Transverse colon (tissue), 4 donors: ENCODE results near the gene STK33. TPM values are rescaled to one million over a fixed set of nuclear protein-coding genes. Genes with fewer than 3 reads are reported as not detected.

Experiments used
- DNase-seq: peaks from one replicate; pipeline ENCODE4 v3.0.0-alpha.2; 2019
- H3K27ac ChIP-seq, 4 donors: fragments of 200-600 bp; sonication (generic); 2 replicates each; pipeline ENCODE4 v1.5.1; 2016 to 2018; ENCODE audit warnings: inconsistent platforms in 4 of 4
- H3K27me3 ChIP-seq: fragments of 200-600 bp; sonication (generic); 2 replicates; pipeline ENCODE4 v1.5.1; 2017; ENCODE audit warnings: inconsistent platforms
- H3K36me3 ChIP-seq, 4 donors: fragments of 200-600 bp; sonication (generic); 2 replicates each; pipeline ENCODE4 v1.5.1; 2017 to 2019; ENCODE audit warnings: inconsistent platforms in 4 of 4
- H3K4me1 ChIP-seq, 4 donors: fragments of 200-600 bp; sonication (generic); 2 replicates each; pipeline ENCODE4 v1.5.1; 2017 to 2020; ENCODE audit warnings: inconsistent platforms in 4 of 4
- H3K4me3 ChIP-seq, 4 donors: fragments of 200-600 bp; sonication (generic); 1 replicate in 1 of 4; 2 replicates in 3 of 4; pipeline versions ENCODE4 v1.5.1 to v1.6.1; 2017 to 2019; ENCODE audit warnings: inconsistent platforms in 4 of 4
- H3K9me3 ChIP-seq, 2 donors: fragments of 200-600 bp; sonication (generic); 2 replicates each; pipeline ENCODE4 v1.5.1; 2017 to 2019; ENCODE audit warnings: inconsistent platforms in 2 of 2
- CTCF ChIP-seq, 5 experiments: fragments of 200-600 bp in 3 of 5; fragments of 450-650 bp in 2 of 5; sonication (generic) in 3 of 5; IDR thresholded peaks; 1 replicate in 2 of 5; 2 replicates in 3 of 5; pipeline ENCODE4 v1.5.1; 2016 to 2017; ENCODE audit warnings: antibody characterized with exemption in 5 of 5, inconsistent platforms in 3 of 5, mild to moderate bottlenecking in 2 of 5, moderate library complexity in 1 of 5
- EP300 ChIP-seq: sonication (generic); formaldehyde crosslinking; IDR thresholded peaks from one replicate; pipeline ENCODE4 v1.6.1; 2017; ENCODE audit warnings: antibody characterized with exemption, low read depth
- POLR2A ChIP-seq: fragments of 450-650 bp; IDR thresholded peaks from one replicate; pipeline ENCODE4 v1.6.1; 2016; ENCODE audit warnings: antibody characterized with exemption, mild to moderate bottlenecking, moderate library complexity
- POLR2AphosphoS5 ChIP-seq, 3 donors: sonication (generic); formaldehyde crosslinking; IDR thresholded peaks; one replicate each; pipeline ENCODE4 v1.6.1; 2016; ENCODE audit warnings: antibody characterized with exemption in 3 of 3
- WGBS, 2 donors: methylation state at CpG; one replicate each; pipeline ENCODE4 v1.1.5; 2018; ENCODE audit warnings: low coverage in 1 of 2; 5-methylcytosine and 5-hydroxymethylcytosine counted together
- in situ Hi-C, 4 donors: fragments of 200-750 bp; cut with MboI; loops; one replicate each; pipeline versions ENCODE4 v1.15.0 to v1.15.1; 2017; ENCODE audit warnings: low sequenced_read_pairs in 3 of 4, low pct_ligation_motif_present in 1 of 4, low pct_unique_long_range_greater_than_20kb in 1 of 4
- intact Hi-C: fragments of 100-400 bp; cut with DNase I; formaldehyde crosslinking; loops from one replicate; pipeline ENCODE4 v1.15.1; 2023; ENCODE audit warnings: low total_unique reads
- total RNA-seq, 4 donors: library from RNA; depleted of rRNA; stranded (reverse); fragments of >200 nt; gene quantifications; one replicate each; pipeline ENCODE4 v1.1.0, GENCODE V29; 2016

Gene STK33
- total RNA-seq, 4 donors from 2014 or later, result 2.0 to 14.2 (median 3.8) TPM

GRCh38 chr11:8351223-8351622 is 242.8 kb downstream of the STK33 start:
- DNase-seq, result no peak
- Histone ChIP-seq H3K4me3 (no peak overlapping the region), H3K36me3 (no peaks in the 10 kb centered on the region), H3K27ac (no peak overlapping the region), H3K27me3 (no peaks in the 10 kb centered on the region), H3K9me3 (no peaks in the 10 kb centered on the region), H3K4me1 (peaks cover 0 to 8% (median 5%) of the 10 kb centered on the region in 4 donors)
- in situ Hi-C loops, result loop anchor here in 1 of 4 donors (25.0 kb wide), 1 partner anchor 211 kb away; no protein-coding TSS in a partner anchor
- intact Hi-C loops, result no loop called here
- 86 to 100% methylated on average over 1 to 8 of the region's 8 CpGs for WGBS, 2 donors
- no peak for TF ChIP-seq CTCF (IDR thresholded peaks at IDR 0.05)
- TF ChIP-seq POLR2AphosphoS5 (IDR thresholded peaks at IDR 0.05), result no peak
- TF ChIP-seq EP300, result no peak
- TF ChIP-seq POLR2A, result no peak

DNA sequence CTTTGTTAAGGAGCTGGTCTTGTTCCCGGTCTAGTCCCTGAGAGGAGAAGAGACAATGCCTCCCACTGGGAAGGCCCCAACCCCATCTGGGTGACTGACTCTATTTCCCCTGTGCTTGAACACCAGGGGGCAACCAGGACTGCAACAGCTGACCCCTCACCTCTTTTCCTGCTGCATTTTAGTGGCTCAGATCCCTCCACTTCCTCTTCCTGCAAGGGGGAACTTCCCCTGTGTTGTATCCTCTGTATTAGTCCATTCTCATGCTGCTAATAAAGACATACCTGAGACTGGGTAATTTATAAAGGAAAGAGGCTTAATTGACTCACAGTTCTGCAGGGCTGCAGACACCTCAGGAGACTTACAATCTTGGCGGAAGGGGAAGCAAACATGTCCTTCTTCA is 246.1 kb downstream of the STK33 start:
- Histone ChIP-seq H3K4me1 (no peaks in the 10 kb centered on the region), H3K9me3 (no peaks in the 10 kb centered on the region), H3K4me3 (no peak overlapping the region), H3K27ac (no peak overlapping the region), H3K27me3 (no peaks in the 10 kb centered on the region), H3K36me3 (no peaks in the 10 kb centered on the region)
- intact Hi-C loops, result no loop called here
- TF ChIP-seq CTCF (IDR thresholded peaks at IDR 0.05), result no peak
- TF ChIP-seq POLR2AphosphoS5 (IDR thresholded peaks at IDR 0.05), result no peak
- no peak for TF ChIP-seq POLR2A
- no peak for TF ChIP-seq EP300
- 95% methylated on average over 2 of the region's 2 CpGs; no CpG with 5 or more reads in 1 of the 2 donors for WGBS, 2 donors
- no peak for DNase-seq
- in situ Hi-C loops, result loop anchor here in 1 of 4 donors (25.0 kb wide), 1 partner anchor 214 kb away; no protein-coding TSS in a partner anchor

GRCh38 chr11:8346157-8346755 is 247.8 kb downstream of the STK33 start:
- Histone ChIP-seq H3K4me3 (no peak overlapping the region), H3K4me1 (no peaks in the 10 kb centered on the region), H3K9me3 (no peaks in the 10 kb centered on the region), H3K27me3 (no peaks in the 10 kb centered on the region), H3K27ac (no peak overlapping the region), H3K36me3 (no peaks in the 10 kb centered on the region)
- 85 to 92% methylated on average over 6 to 16 of the region's 16 CpGs for WGBS, 2 donors
- intact Hi-C loops (no loop called here), in situ Hi-C loops (loop anchor here in 1 of 4 donors (25.0 kb wide), 1 partner anchor 216 kb away; no protein-coding TSS in a partner anchor)
- TF ChIP-seq EP300 (no peak), CTCF (IDR thresholded peaks at IDR 0.05) (no peak), POLR2A (no peak), POLR2AphosphoS5 (IDR thresholded peaks at IDR 0.05) (no peak)
- no peak for DNase-seq

GRCh38 chr11:8345179-8345578 is 248.8 kb downstream of the STK33 start:
- intact Hi-C loops, result no loop called here
- no peak for TF ChIP-seq CTCF (IDR thresholded peaks at IDR 0.05)
- TF ChIP-seq POLR2A, result no peak
- no peak for TF ChIP-seq POLR2AphosphoS5 (IDR thresholded peaks at IDR 0.05)
- no peak for TF ChIP-seq EP300
- no peaks in the 10 kb centered on the region for H3K4me1 ChIP-seq
- no peak overlapping the region for H3K27ac ChIP-seq
- H3K36me3 ChIP-seq, result no peaks in the 10 kb centered on the region
- H3K9me3 ChIP-seq, result no peaks in the 10 kb centered on the region
- H3K4me3 ChIP-seq, result no peak overlapping the region
- in situ Hi-C loops, result loop anchor here in 1 of 4 donors (25.0 kb wide), 1 partner anchor 217 kb away; no protein-coding TSS in a partner anchor
- no peak for DNase-seq
- peaks cover under 1% of the 10 kb centered on the region for H3K27me3 ChIP-seq
- 77 to 82% methylated on average over 3 to 11 of the region's 11 CpGs for WGBS, 2 donors
